Testis (tissue), 3 donors: Measurements from ENCODE around the gene IRF2BP1. TPM values are rescaled to one million over a fixed set of nuclear protein-coding genes. Genes with fewer than 3 reads are reported as not detected.

ENCODE experiments used
- DNase-seq: peaks from one replicate; pipeline ENCODE4 v3.0.0-alpha.2; 2019
- H3K27ac ChIP-seq, 2 donors: fragments of 200-600 bp; sonication (generic); one replicate each; pipeline ENCODE4 v1.5.1; 2019
- H3K27me3 ChIP-seq: fragments of 200-600 bp; sonication (generic); one replicate; pipeline ENCODE4 v1.5.1; 2019
- H3K36me3 ChIP-seq: fragments of 200-600 bp; sonication (generic); one replicate; pipeline ENCODE4 v1.5.1; 2017; ENCODE audit warnings: low read depth; ENCODE audit errors: missing control alignments
- H3K4me1 ChIP-seq: fragments of 200-600 bp; sonication (generic); one replicate; pipeline ENCODE4 v1.5.1; 2019
- H3K4me3 ChIP-seq, 2 donors: fragments of 200-600 bp; sonication (generic); one replicate each; pipeline ENCODE4 v1.5.1; 2017 to 2019
- H3K9me3 ChIP-seq: fragments of 200-600 bp; sonication (generic); one replicate; pipeline ENCODE4 v1.5.1; 2017
- POLR2A ChIP-seq: fragments of 450-650 bp; IDR thresholded peaks from one replicate; pipeline ENCODE4 v1.6.1; 2017; ENCODE audit warnings: antibody characterized with exemption, mild to moderate bottlenecking, moderate library complexity
- WGBS, 2 donors: methylation state at CpG; one replicate each; pipeline ENCODE4 v1.1.5; 2018; 5-methylcytosine and 5-hydroxymethylcytosine counted together
- intact Hi-C: fragments of 100-400 bp; cut with DNase I; formaldehyde crosslinking; loops from one replicate; pipeline ENCODE4 v1.15.1; 2023; ENCODE audit warnings: low total_unique reads
- polyA plus RNA-seq: library from polyadenylated mRNA; stranded (reverse); fragments of 350-450 nt; fragmentation: Illumina TruSeq; extraction: RNeasy Lipid Tissue Mini Kit (QIAGEN cat#74804); gene quantifications from one replicate; pipeline ENCODE4 v1.2.3, GENCODE V29; 2014; ENCODE audit warnings: low read depth, low replicate concordance; ENCODE audit not compliant: insufficient read depth
- total RNA-seq, 2 donors: library from RNA; depleted of rRNA; stranded (reverse); fragments of >200 nt; gene quantifications; one replicate each; pipeline ENCODE4 v1.2.3, GENCODE V29; 2016
- TF ChIP-seq, protein P1 (sequence below), 3 experiments: fragments of 450-650 bp in 2 of 3; fragments of 200-600 bp in 1 of 3; sonication (generic) in 1 of 3; IDR thresholded peaks; one replicate each; pipeline ENCODE4 v1.5.1; 2016 to 2019; ENCODE audit warnings: antibody characterized with exemption in 3 of 3, mild to moderate bottlenecking in 2 of 3, moderate library complexity in 1 of 3

Gene IRF2BP1
- total and polyA plus RNA-seq, 3 donors from 2014 or later, result 13.8 to 48.3 (median 36.0) TPM

DNA sequence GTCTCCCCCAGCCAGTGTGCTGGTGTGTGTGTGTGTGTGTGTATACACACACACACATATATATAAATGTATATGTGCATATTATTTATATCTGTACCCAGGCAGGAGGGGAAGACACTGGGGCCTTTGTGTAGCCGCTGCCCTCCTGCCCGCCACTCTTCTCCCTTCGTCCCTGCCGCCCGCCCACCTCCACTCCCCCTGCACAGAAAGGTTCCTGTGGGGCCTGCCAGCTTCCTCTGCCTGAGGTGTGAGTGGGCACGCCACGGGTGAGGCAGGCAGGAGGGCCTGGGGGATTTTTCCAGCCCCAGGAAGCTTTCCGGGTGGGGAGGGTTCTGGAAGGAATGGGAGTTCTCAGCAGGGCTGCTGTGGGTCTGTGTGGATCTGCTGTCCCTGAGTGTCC, 6.9 kb downstream of the IRF2BP1 start:
- Histone ChIP-seq H3K4me1 (peaks cover 29% of the 10 kb centered on the region), H3K27ac (no peak overlapping the region), H3K36me3 (no peaks in the 10 kb centered on the region), H3K4me3 (no peak overlapping the region), H3K27me3 (no peaks in the 10 kb centered on the region), H3K9me3 (no peaks in the 10 kb centered on the region)
- DNase-seq, result no peak
- intact Hi-C loops, result no loop called here
- TF ChIP-seq POLR2A, result no peak
- TF ChIP-seq, protein P1, sequence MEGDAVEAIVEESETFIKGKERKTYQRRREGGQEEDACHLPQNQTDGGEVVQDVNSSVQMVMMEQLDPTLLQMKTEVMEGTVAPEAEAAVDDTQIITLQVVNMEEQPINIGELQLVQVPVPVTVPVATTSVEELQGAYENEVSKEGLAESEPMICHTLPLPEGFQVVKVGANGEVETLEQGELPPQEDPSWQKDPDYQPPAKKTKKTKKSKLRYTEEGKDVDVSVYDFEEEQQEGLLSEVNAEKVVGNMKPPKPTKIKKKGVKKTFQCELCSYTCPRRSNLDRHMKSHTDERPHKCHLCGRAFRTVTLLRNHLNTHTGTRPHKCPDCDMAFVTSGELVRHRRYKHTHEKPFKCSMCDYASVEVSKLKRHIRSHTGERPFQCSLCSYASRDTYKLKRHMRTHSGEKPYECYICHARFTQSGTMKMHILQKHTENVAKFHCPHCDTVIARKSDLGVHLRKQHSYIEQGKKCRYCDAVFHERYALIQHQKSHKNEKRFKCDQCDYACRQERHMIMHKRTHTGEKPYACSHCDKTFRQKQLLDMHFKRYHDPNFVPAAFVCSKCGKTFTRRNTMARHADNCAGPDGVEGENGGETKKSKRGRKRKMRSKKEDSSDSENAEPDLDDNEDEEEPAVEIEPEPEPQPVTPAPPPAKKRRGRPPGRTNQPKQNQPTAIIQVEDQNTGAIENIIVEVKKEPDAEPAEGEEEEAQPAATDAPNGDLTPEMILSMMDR (IDR thresholded peaks at IDR 0.05), result no peak
- WGBS, 2 donors, result 63 to 69% methylated on average over 8 of the region's 8 CpGs

DNA sequence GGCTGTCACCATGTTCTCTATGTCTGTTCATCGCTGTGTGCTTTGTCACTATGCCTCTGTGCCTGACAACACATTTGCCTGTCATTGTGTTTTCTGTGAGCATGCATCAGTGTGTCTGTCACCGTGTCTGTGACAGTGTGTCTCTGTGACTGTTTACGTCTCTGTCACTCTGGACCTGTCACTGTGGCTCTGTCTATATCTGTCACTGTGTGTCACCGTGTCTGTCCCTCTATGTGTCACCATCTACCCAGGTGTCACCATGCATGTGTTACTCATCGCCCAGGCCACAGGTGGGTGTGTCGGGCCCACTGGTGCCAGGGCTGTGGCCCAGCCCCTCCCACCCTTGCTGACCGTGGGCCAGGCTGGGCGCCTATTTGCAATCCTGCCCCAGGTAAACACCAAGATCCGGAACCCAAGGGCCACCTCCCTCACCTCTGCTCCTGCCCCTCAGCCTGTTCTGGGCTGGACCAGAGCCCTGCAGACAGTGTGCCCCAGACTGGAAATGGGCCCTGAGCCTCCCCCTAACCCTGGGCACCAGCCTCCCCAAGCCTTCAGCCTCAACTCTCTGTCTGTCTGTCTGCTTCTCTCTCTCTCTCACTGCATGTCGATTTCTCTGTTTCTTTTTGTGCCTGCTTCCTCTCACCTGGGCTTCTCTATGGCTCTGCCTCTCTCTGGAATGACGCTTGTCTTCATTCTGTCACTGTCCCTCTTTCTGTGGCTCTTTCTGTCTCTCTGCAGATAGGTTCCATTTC, 7.7 kb downstream of the IRF2BP1 start:
- Histone ChIP-seq H3K27me3 (no peaks in the 10 kb centered on the region), H3K27ac (no peak overlapping the region), H3K36me3 (no peaks in the 10 kb centered on the region), H3K4me1 (peaks cover 20% of the 10 kb centered on the region), H3K9me3 (no peaks in the 10 kb centered on the region), H3K4me3 (no peak overlapping the region)
- WGBS, 2 donors, result 82 to 88% methylated on average over 11 of the region's 11 CpGs
- TF ChIP-seq POLR2A, result no peak
- TF ChIP-seq, protein P1 (IDR thresholded peaks at IDR 0.05), result no peak
- DNase-seq, result no peak
- intact Hi-C loops, result no loop called here

DNA sequence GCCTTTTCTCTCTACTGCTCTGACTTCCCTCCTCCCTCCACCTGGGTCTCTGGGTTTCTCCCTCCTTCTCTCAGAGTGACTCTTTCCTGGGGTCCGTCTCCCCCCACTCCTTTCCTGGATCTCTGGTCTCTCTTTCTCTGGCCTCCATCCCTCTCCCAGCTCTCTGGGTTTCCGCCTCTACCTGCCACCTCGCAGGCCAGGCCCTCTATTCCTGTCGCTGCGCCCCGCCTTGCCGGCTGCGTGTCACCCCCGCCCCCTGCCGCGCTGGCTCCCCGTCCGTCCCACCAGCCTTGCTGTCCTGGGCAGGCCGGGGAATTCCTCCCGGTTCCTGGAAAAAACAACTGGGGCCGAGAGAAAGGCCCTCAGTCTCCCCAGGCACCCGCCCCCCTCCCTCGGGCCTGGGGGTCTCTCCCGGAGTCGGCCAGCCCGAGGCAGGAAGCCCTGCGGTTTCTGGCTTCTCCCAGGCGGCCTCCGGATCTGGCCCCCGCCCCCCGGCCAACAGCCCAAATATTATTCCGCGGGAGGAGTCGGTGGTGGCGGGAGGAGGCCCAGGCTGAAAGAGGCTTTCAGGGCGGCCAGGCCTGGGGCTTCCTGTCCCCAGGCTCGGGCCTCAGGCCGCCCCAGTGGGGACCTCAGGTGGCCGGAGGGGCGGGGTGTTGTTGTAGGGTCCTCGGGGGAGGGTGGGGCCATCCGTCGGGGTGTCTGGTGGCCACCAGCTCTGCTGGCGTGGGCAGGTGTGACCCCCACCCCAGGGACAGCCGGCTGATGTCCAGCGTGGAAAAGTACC, 9.3 kb downstream of the IRF2BP1 start:
- H3K27me3 ChIP-seq, result no peaks in the 10 kb centered on the region
- intact Hi-C loops, result no loop called here
- peak overlapping the region in 1 of 2 donors; percentile 47 for H3K27ac ChIP-seq
- H3K36me3 ChIP-seq, result no peaks in the 10 kb centered on the region
- TF ChIP-seq POLR2A, result no peak
- TF ChIP-seq, protein P1 (IDR thresholded peaks at IDR 0.05), result no peak
- peaks cover 9% of the 10 kb centered on the region for H3K4me1 ChIP-seq
- WGBS, 2 donors, result 27 to 61% methylated on average over 22 to 27 of the region's 41 CpGs
- H3K4me3 ChIP-seq, result peak overlapping the region in 1 of 2 donors; percentile 33
- no peak for DNase-seq
- no peaks in the 10 kb centered on the region for H3K9me3 ChIP-seq

DNA sequence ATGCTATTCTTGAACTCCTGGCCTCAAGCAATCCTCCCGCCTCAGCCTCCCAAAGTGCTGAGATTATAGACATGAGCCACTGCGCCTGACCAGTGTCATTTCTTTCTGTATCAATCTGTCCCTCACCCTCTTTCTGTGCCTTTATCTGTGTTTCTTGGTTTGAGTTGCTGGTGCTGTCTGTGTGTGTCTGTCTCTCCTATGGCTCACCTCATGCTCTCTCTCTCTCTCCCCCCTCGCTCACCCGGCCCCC, 9.9 kb downstream of the IRF2BP1 start:
- Histone ChIP-seq H3K4me3 (peak overlapping the region in 1 of 2 donors; percentile 33), H3K27ac (no peak overlapping the region), H3K27me3 (no peaks in the 10 kb centered on the region), H3K36me3 (no peaks in the 10 kb centered on the region), H3K9me3 (no peaks in the 10 kb centered on the region), H3K4me1 (peaks cover 9% of the 10 kb centered on the region)
- no peak for DNase-seq
- 57 to 66% methylated on average over 4 of the region's 4 CpGs for WGBS, 2 donors
- TF ChIP-seq, protein P1 (IDR thresholded peaks at IDR 0.05), result no peak
- intact Hi-C loops, result no loop called here
